GM21717 (cell line): ENCODE measurements around the gene RHOXF2.
"Not testable (repeated sequence)": the region's sequence is repeated elsewhere in the genome, so short reads cannot be mapped to it uniquely, and the experiment has no call there.

ENCODE experiments used
- ATAC-seq: cut with Tn5 transposase; IDR thresholded peaks from one replicate; pipeline ENCODE4 v1.9.1; 2021; ENCODE audit warnings: mild to moderate bottlenecking, moderate library complexity; ENCODE audit not compliant: unreplicated experiment

The RHOXF2 gene

GRCh38 chrX:120196626-120197283 lies 38.3 kb downstream of the RHOXF2 start:
- not testable (repeated sequence) for ATAC-seq

GRCh38 chrX:120200851-120201250 lies 42.4 kb downstream of the RHOXF2 start:
- ATAC-seq = no peak

GRCh38 chrX:120205816-120206753 lies 47.7 kb downstream of the RHOXF2 start:
- no peak for ATAC-seq

- ATAC-seq = no peak
These were observed 48.7 kb downstream of the RHOXF2 start for GRCh38 chrX:120207009-120207605.

GRCh38 chrX:120213438-120214265 lies 55.2 kb downstream of the RHOXF2 start:
- ATAC-seq = peak; percentile 89
